Spleen (tissue), 11 donors: ENCODE measurements around the gene ABTB2. TPM values are rescaled to one million over a fixed set of nuclear protein-coding genes. Genes with fewer than 3 reads are reported as not detected.

ENCODE experiments used
- DNase-seq: peaks from one replicate; pipeline ENCODE4 v3.0.0-alpha.2; 2020
- H3K27ac ChIP-seq, 8 donors: fragments of 200-600 bp; sonication (generic) in 7 of 8; 1 replicate in 4 of 8; 2 replicates in 4 of 8; pipeline versions ENCODE4 v1.5.0 to v1.8.0; 2016 to 2021; ENCODE audit warnings: inconsistent platforms in 4 of 8, mild to moderate bottlenecking in 4 of 8, moderate library complexity in 1 of 8
- H3K27me3 ChIP-seq, 7 donors: fragments of 200-600 bp; sonication (generic) in 6 of 7; replicated peaks in 1 of 7; 1 replicate in 4 of 7; 2 replicates in 3 of 7; pipeline versions ENCODE4 v1.5.0 to v1.8.0; 2016 to 2021; ENCODE audit warnings: inconsistent platforms in 3 of 7, mild to moderate bottlenecking in 1 of 7
- H3K36me3 ChIP-seq, 6 donors: fragments of 200-600 bp; sonication (generic) in 5 of 6; 1 replicate in 4 of 6; 2 replicates in 2 of 6; pipeline versions ENCODE4 v1.5.0 to v1.8.0; 2016 to 2021; ENCODE audit warnings: inconsistent platforms in 2 of 6
- H3K4me1 ChIP-seq, 6 donors: fragments of 200-600 bp; sonication (generic) in 5 of 6; 1 replicate in 3 of 6; 2 replicates in 3 of 6; pipeline versions ENCODE4 v1.5.0 to v1.8.0; 2016 to 2021; ENCODE audit warnings: inconsistent platforms in 3 of 6
- H3K4me3 ChIP-seq, 8 donors: fragments of 200-600 bp; sonication (generic) in 7 of 8; 1 replicate in 4 of 8; 2 replicates in 4 of 8; pipeline versions ENCODE4 v1.5.0 to v1.8.0; 2016 to 2021; ENCODE audit warnings: inconsistent platforms in 4 of 8, mild to moderate bottlenecking in 4 of 8, moderate library complexity in 2 of 8
- H3K9me3 ChIP-seq, 8 donors: fragments of 200-600 bp; sonication (generic) in 7 of 8; 1 replicate in 4 of 8; 2 replicates in 4 of 8; pipeline versions ENCODE4 v1.5.0 to v1.8.0; 2016 to 2021; ENCODE audit warnings: inconsistent platforms in 4 of 8
- CTCF ChIP-seq, 11 experiments: fragments of 200-600 bp in 7 of 11; fragments of 450-650 bp in 4 of 11; sonication (generic) in 4 of 11; IDR thresholded peaks in 8 of 11; conservative IDR thresholded peaks in 3 of 11; 1 replicate in 7 of 11; 2 replicates in 4 of 11; pipeline versions ENCODE4 v1.4.0 to v1.8.0; 2016 to 2021; ENCODE audit warnings: antibody characterized with exemption in 11 of 11, inconsistent platforms in 4 of 11, mild to moderate bottlenecking in 1 of 11
- POLR2A ChIP-seq, 3 donors: fragments of 450-650 bp; IDR thresholded peaks; one replicate each; pipeline ENCODE4 v1.5.1; 2017; ENCODE audit warnings: antibody characterized with exemption in 3 of 3, mild to moderate bottlenecking in 1 of 3
- POLR2AphosphoS5 ChIP-seq, 3 donors: sonication (generic); formaldehyde crosslinking; IDR thresholded peaks; one replicate each; pipeline ENCODE4 v1.5.1; 2017; ENCODE audit warnings: antibody characterized with exemption in 3 of 3
- WGBS, 5 donors: extraction: QIAGEN DNeasy Blood & Tissue Kit in 3 of 5; methylation state at CpG; one replicate each; pipeline versions ENCODE4 v1.1.5 to v1.1.7; 2013 to 2018; 5-methylcytosine and 5-hydroxymethylcytosine counted together
- intact Hi-C: fragments of 100-400 bp; cut with DNase I; formaldehyde crosslinking; loops from one replicate; pipeline ENCODE4 v1.15.0; 2023; ENCODE audit warnings: low total_unique reads
- polyA plus RNA-seq, 3 donors: library from polyadenylated mRNA; stranded (reverse); fragments of 200-250 nt; gene quantifications; one replicate each; pipeline ENCODE4 v1.2.1, GENCODE V29; 2013
- total RNA-seq, 7 donors: library from RNA; depleted of rRNA in 3 of 7; stranded (reverse); fragments of >200 nt in 3 of 7; fragmentation: NEBNext Ultra II Directional in 4 of 7; extraction: Animal tissue kit (Norgen Biotek cat#: 25700) in 4 of 7; gene quantifications; one replicate each; pipeline versions ENCODE4 v1.1.0 to v1.2.1, GENCODE V29; 2016 to 2021
- donor health status: healthy with polysubstance abuse.
- donor health status: DM: no; HTN: no; CAD: no; lungs with moderate emphysema.
- donor health status: DM: no; HTN: no; CAD: no.
- donor health status: Bipolar disorder and iron deficiency.
- donor health status: healthy.
- donor health status: DM: no; HTN: no; CAD: no.
- donor health status: DM: yes; HTN: yes; CAD: no.

The ABTB2 gene
- total and polyA plus RNA-seq, 10 donors: 0.41 to 2.9 (median 1.7) TPM

GRCh38 chr11:34405079-34405858, 47.5 kb upstream of the ABTB2 start:
- no peak overlapping the region for H3K27ac ChIP-seq
- H3K9me3 ChIP-seq: no peaks in the 10 kb centered on the region
- H3K4me3 ChIP-seq: peak overlapping the region in 1 of 8 donors; percentile 48
- no peaks in the 10 kb centered on the region for H3K36me3 ChIP-seq
- DNase-seq: no peak
- WGBS, 5 donors: 24 to 53% (median 47%) methylated on average over 5 to 7 of the region's 7 CpGs
- intact Hi-C loops: no loop called here
- TF ChIP-seq CTCF (IDR thresholded peaks at IDR 0.05 in 8 of 11, conservative IDR thresholded peaks at IDR 0.05 in 3 of 11) (no peak), POLR2AphosphoS5 (IDR thresholded peaks at IDR 0.05) (no peak)
- H3K27me3 ChIP-seq: peaks cover 0 to 6% (median 0%) of the 10 kb centered on the region in 7 donors
- peaks cover 0 to 9% (median 0%) of the 10 kb centered on the region in 6 donors for H3K4me1 ChIP-seq

- Histone ChIP-seq H3K4me1 (peaks cover 0 to 9% (median 0%) of the 10 kb centered on the region in 6 donors), H3K4me3 (no peak overlapping the region), H3K9me3 (no peaks in the 10 kb centered on the region), H3K27me3 (peaks cover 0 to 6% (median 0%) of the 10 kb centered on the region in 7 donors), H3K36me3 (no peaks in the 10 kb centered on the region), H3K27ac (no peak overlapping the region)
- DNase-seq: no peak
- 76 to 91% (median 82%) methylated on average over 6 of the region's 6 CpGs for WGBS, 5 donors
- no peak for TF ChIP-seq CTCF (IDR thresholded peaks at IDR 0.05 in 8 of 11, conservative IDR thresholded peaks at IDR 0.05 in 3 of 11)
- no peak for TF ChIP-seq POLR2A (IDR thresholded peaks at IDR 0.05)
- TF ChIP-seq POLR2AphosphoS5 (IDR thresholded peaks at IDR 0.05): no peak
- intact Hi-C loops: no loop called here
These were observed 46.5 kb upstream of the ABTB2 start for GRCh38 chr11:34404280-34404679.

- peaks cover 0 to 6% (median 0%) of the 10 kb centered on the region in 7 donors for H3K27me3 ChIP-seq
- H3K27ac ChIP-seq: no peak overlapping the region
- no peaks in the 10 kb centered on the region for H3K36me3 ChIP-seq
- 75 to 83% (median 83%) methylated on average over 4 of the region's 4 CpGs for WGBS, 5 donors
- intact Hi-C loops: no loop called here
- no peak overlapping the region for H3K4me3 ChIP-seq
- H3K4me1 ChIP-seq: peaks cover 0 to 9% (median 0%) of the 10 kb centered on the region in 6 donors
- H3K9me3 ChIP-seq: no peaks in the 10 kb centered on the region
- no peak for DNase-seq
- TF ChIP-seq POLR2A (IDR thresholded peaks at IDR 0.05) (no peak), POLR2AphosphoS5 (IDR thresholded peaks at IDR 0.05) (no peak), CTCF (IDR thresholded peaks at IDR 0.05 in 8 of 11, conservative IDR thresholded peaks at IDR 0.05 in 3 of 11) (no peak)
These were observed 45.6 kb upstream of the ABTB2 start for GRCh38 chr11:34403431-34403830.

- Histone ChIP-seq H3K27me3 (no peaks in the 10 kb centered on the region), H3K4me3 (no peak overlapping the region), H3K36me3 (no peaks in the 10 kb centered on the region), H3K27ac (no peak overlapping the region), H3K4me1 (no peaks in the 10 kb centered on the region), H3K9me3 (peaks cover 6 to 23% (median 16%) of the 10 kb centered on the region in 8 donors)
- WGBS, 5 donors: 68 to 86% (median 78%) methylated on average over 2 of the region's 2 CpGs
- TF ChIP-seq POLR2AphosphoS5 (IDR thresholded peaks at IDR 0.05) (no peak), POLR2A (IDR thresholded peaks at IDR 0.05) (no peak), CTCF (IDR thresholded peaks at IDR 0.05 in 8 of 11, conservative IDR thresholded peaks at IDR 0.05 in 3 of 11) (no peak)
- intact Hi-C loops: no loop called here
- no peak for DNase-seq
These were observed 40.0 kb upstream of the ABTB2 start for GRCh38 chr11:34397811-34398210.
